NCI-H1930 (cell line): ENCODE data around the gene METAP1D.
"Not testable (repeated sequence)": the region's sequence is repeated elsewhere in the genome, so short reads cannot be mapped to it uniquely, and the experiment has no call there.

ENCODE experiments used
- DNase-seq, 2 experiments: peaks; one replicate each; lab custom pipeline; 2025; lab: John Stamatoyannopoulos, UW

Gene METAP1D

DNA sequence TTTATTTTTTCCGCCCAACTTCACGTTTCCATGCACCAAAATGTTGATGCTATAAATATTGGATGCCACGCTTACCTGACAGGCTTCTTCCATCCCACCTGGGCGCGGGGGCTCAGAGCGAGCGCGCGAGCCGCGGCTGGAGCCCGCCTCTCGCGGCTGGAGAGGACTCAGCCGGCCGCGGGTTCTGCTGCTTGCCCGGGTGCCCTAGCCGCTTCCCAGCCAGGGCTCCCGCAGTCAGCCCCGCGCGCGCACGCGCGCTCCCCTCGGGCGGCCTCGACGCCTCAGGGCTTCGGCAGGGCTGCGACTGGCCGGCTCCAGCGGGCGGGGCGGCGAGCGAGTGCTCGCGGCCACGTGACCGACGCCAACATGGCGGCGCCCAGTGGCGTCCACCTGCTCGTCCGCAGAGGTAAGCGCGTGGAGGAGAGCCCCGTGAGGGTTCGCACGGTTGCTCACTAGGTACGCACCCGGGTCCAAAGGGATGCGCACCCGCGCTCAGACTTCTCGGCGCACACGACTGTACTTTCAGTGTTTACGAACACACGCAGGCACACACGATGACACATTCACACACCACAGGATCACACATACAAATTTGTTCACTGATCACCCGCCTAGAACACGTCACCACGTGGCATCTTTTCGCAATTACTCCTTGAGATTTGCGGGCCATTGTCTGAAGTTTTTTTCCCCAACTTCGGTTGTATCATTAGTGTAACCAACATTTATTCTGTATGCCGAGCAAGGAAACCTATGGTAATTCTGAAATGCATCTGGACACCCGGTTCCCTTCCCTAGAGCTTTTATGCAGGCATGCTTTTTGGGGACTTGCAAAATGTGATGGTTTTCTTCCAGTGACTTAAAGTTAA lies at the start of gene METAP1D:
Gene METAP1D, plus strand, starts transcription at position 350 of the 866 bp plus-strand sequence. Its CDS starts 17 bp downstream, at position 367.
- DNase-seq: peak; percentile 89 to 93

DNA sequence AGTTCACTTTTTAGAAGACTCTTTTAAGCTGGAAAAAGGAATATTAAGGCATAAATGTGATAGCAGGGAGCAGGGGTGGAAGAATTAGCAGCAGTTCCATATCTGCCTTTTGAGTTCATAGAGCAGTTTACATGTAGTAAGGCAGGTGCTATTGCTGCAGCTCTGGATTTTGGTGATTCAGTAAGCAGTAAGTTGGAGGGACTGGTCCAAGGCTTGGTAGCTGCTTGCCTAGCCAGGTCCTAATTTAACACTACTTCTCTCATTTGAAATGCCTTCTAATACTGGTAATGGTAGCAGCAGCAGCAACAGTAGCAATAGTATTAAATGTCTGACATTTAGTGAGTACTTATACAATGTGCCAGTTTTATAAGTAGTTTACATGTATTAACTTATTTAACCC lies 47.5 kb upstream of the METAP1D start:
- no peak for DNase-seq

DNA sequence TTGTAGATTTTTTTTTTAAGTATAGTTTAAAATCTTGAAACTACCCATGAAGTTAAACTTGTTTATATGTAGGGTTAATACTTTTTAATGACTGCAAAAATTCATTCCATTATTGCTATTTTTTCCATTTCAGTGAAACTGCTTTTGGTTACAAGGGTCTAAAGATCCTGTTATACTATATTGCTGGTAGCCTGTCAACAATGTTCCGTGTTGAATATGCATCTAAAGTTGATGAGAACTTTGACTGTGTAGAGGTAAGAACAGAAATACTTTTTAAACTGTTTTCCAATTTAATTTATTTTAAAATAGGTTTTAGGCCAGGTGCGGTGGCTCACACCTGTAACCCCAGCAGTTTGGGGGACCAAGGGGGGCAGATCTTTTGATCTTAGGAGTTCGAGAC lies 47.0 kb upstream of the METAP1D start:
- no peak for DNase-seq

DNA sequence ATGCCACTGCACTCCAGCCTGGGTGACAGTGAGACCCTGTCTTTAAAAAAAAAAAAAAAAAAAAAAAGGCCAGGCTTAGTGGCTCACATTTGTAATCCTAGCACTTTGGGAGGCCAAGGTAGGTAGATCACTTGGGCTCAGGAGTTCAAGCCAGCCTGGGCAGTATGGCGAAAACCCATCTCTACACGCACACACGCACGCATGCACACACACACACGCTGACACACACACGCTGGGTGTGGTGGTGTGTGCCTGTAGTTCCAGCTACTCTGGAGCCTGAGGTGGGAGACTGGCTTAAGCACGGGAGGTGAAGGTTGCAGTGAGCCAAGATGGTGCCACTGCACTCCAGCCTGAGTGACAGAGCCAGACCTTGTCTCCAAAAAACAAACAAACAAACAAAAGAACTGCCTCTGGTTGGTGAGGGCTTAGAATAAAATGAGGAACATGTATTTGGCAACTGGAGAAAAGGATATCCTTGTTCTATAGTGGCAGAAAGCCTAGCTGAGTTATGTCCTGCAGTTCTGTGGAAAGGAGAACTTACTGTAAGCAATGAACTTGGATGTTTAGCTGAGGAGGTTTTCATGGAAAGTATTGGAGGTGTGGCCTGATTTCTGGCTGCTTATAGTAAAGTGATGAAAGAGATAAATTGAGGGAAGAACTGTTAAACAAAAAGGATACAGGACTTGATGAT lies 43.5 kb upstream of the METAP1D start:
- DNase-seq: no peak

DNA sequence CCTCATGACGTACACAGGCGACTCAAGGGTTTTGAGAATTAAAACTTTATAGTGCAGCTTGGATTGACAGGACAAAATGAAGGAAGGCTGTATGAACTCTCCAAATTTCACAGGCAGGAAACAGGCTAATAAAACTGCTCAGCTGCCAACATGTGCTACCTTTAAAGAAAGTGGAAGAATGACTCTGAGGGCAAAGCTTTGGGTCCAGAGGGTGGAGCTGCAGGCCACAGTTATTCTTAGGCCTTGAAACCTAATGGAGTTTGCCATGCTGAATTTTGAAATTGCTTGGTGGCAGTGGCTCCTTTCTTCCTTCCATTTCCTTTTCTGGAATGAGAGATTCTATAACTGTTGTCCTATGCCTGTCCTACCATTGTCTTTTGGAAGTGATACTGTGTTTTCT lies 42.7 kb upstream of the METAP1D start:
- DNase-seq: peak in 1 of 2 experiments; percentile 7

DNA sequence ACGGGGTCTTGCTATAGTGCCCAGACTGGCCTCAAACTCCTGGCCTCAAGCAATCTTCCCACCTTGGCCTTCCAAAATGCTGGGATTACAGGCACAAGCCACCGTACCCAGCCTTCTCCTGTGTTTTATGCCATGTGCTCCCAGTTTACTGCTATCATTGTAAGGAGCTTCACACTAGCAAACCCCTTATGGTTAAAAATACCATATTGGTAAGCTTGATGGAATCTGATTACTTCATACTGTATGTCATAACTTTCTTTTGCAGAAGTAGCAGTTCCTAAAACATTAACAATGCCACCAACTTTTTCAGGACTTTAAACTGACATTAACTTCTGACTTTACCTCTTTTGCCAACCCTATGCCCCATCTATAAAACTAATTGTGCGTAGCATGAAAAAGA lies 41.3 kb upstream of the METAP1D start:
- DNase-seq: no peak

DNA sequence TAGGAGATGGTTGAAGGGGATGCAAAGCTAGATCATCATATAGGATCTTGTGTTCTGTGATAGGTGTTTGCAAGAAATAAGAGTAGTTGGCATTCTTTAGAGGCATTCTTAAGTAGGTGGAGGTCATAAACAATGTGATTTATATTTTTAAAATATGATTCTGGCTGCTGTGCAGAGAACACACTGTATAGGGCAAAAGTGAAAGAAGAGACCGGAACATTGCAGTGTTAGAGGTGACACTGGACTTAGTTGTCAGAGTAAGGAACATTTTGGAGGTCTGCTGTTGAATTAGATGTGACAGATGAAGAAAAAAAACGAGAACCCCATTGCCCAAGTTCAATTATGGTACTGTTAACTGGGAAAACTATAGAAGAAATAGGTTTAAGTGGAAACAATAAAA lies 39.8 kb upstream of the METAP1D start:
- no peak for DNase-seq

DNA sequence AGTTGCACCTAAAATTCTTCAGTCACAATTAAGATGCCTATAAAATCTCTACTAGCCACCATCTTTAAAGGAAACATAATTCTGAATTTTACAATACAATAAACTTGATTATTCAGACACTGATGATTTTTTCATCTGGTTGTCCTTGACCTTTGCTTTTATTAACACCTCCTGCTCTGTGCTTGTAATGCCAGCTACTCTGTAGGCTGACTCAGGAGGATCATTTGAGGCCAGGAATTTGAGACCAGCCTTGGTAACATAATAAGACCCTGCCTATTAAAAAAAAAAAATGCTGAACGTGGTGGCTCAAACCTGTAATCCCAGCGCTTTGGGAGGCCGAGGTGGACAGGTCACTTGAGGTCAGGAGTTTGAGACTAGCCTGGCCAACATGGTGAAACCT lies 39.2 kb upstream of the METAP1D start:
- no peak for DNase-seq

DNA sequence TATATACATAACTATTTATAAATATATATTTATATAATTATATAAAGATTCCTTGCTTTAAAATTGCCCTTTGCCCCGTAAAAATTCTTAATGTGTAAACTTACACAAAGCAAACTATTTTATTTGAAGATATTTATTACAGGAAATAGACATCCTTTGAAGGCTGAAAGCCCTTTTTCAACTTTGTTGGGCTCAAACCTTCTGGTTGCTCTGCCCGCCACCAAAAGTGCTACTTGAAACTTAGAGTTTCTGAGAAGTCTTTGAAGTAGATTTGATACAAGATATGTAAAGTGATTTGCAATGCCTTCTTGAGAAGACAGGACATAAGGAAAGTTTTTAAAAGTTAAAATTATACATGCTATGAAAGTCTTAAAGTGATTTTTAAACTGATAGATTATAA lies 36.6 kb upstream of the METAP1D start:
- no peak for DNase-seq

DNA sequence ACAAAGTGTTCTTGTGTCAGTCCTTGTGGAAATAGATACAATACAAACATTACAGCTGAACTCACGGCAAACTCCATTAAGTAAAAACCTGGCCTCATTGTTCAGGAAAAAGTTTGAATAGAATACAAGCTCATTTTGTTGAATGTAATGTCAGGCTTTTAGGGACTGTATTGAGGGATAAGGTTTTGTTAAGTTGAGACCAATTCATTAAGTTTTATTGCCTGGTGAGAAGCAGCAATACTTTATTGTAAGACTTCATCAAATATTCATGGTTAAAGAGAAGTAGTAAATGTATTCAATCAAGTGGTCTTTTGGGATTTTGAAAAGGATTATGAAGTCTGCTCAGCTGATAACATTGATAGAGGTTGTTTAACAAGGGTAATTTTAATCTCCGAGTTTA lies 35.4 kb upstream of the METAP1D start:
- peak; percentile 84 to 92 for DNase-seq

DNA sequence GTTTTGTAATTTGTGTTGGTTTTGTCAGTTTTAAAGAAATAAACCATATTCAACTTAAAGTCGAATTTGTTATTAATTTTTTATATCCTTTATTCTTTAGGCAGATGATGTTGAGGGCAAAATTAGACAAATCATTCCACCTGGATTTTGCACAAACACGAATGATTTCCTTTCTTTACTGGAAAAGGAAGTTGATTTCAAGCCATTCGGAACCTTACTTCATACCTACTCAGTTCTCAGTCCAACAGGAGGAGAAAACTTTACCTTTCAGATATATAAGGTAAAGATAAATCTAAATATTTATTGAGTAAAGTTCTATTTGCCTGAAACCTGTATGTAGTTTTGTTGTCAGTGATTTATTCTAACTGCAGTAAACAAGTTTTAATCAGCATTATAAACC lies 34.5 kb upstream of the METAP1D start:
- DNase-seq: no peak

DNA sequence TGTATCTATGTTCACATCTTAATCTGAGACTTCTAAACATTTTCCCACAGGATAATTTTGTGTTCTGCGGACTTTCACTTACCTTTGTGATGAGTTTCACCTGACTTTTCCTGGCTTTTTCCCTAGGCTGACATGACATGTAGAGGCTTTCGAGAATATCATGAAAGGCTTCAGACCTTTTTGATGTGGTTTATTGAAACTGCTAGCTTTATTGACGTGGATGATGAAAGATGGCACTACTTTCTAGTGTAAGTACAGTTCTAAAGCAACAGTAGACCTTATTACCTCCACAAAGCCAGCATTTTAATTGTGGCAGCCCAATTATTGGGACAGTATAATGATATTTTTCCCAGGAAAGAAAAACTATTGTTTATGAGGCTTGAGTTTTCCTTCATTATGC lies 34.1 kb upstream of the METAP1D start:
- peak in 1 of 2 experiments; percentile 100 for DNase-seq

DNA sequence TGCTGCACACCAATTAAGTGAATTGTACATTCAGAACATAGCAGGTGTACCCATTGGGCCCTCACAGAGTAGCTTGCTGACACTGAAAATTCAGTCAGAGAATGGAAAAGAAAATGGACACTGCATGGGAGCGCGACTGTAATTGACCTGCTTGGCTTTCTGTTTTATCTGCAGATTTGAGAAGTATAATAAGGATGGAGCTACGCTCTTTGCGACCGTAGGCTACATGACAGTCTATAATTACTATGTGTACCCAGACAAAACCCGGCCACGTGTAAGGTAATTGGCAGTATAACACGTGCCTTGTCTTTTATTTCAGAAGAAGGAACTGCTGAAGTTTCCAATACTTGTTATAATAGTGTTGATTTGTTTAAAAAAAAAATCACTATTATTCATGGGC lies 33.5 kb upstream of the METAP1D start:
- peak in 1 of 2 experiments; percentile 100 for DNase-seq

DNA sequence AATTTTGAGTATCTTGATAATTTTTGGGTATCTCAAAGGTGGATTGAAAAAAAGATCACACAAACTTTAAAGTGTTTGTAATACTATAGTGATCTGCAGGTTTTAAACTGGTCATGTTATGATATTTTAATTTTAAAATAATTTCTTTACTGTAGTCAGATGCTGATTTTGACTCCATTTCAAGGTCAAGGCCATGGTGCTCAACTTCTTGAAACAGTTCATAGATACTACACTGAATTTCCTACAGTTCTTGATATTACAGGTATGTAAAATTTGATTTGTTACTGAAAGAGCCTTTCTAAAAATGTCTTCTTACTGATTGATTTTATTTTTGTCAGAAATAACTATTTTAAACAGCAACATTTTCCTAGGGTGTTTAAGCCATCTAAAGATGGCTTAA lies 33.1 kb upstream of the METAP1D start:
- DNase-seq: no peak

DNA sequence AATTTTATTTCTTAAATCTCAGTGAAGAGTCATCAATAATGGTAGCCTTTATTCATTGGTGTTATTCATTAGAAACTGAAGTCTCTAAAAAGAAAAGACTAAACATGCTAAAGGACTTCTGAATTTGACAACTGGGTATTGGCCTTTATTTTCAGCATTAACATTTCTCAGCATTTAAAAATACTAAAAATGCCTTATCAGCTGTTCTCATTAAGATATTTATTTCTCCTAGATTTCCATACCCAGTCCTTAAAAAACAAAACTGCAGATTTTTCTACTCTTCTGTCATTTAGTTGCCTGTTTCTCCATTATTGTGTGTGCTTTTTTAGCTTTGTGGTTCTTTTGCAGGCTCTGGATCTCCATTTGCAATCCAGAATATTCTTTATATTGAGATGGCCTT lies 31.2 kb upstream of the METAP1D start:
- no peak for DNase-seq

DNA sequence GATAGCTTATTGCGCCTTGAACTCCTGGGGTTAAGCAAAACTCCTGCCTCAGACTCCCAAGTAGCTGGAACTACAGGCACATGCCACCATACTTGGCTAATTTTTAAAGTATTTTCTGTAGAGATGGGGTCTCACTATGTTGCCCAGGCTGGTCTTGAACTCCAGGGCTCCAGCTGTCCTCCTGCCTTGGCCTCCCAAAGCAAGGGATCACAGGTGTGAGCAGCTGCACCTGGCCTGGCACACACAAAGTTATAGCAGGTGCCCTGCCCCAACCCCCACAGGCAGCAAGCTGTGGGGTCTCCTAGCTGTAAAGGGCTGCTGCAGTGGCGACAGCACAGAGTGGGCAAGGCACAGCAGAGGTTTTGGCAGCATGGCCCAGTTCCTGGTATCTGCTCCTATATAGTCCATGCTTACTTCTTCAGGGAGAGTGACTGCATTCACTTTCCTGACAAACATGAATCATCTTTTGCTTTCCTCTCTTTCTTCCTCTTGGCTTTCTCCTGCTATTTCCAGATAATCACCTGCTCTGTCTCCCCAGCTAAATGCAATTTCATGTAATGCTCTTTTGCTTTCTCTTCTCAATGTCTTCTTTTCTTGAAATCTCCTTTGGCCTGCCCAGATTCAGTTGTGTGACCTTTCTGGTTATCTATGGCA lies 27.3 kb upstream of the METAP1D start:
- no peak for DNase-seq

DNA sequence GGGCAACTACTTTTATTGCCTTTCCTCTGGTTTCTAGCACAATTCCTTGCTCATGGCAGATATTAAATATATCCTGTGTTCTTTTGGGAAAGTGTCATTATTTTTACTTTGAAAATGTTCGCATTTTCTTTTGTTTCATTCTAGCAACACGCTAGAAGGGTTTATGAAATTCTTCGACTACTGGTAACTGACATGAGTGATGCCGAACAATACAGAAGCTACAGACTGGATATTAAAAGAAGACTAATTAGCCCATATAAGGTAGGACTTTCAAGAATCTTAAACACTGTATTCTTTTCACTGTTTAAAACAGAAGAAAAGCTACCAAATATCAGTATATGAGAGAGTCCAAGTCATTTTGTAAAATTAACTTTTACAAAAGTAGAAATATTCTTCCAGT lies 20.6 kb upstream of the METAP1D start:
- no peak for DNase-seq

DNA sequence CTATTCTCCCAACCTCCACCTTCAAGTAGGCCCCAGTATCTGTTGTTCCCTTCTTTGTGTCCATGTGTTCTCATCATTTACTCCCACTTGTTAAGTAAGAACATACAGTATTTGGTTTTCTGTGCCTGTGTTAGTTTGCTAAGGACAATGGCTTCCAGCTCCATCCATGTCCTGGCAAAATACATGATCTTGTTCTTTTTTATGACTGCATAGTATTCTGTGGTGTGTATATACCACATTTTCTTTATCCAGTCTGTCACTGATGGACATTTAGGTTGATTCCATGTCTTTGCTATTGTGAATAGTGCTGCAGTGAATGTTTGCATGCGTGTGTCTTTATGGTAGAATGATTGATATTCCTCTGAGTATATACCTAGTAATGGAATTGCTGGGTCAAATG lies 15.8 kb upstream of the METAP1D start:
- not testable (repeated sequence) for DNase-seq

DNA sequence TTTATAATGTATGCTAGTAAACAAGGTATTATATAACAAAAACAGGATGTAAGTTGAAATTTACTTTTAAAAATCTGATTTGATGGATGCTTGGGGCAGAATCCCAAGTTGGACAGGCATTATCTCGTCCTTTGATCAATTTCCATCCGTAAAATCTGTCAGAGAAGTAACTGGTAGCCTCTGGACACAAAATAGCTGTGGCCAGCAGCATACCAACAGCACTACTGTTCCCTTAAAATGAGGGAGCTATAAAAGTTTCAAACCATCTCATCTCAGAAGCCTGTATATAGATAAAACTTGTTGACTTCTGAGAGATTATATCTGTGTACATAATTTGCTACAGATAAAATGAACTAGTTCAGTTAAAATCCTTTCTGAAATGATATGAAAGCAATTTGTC lies 14.7 kb upstream of the METAP1D start:
- DNase-seq: no peak

DNA sequence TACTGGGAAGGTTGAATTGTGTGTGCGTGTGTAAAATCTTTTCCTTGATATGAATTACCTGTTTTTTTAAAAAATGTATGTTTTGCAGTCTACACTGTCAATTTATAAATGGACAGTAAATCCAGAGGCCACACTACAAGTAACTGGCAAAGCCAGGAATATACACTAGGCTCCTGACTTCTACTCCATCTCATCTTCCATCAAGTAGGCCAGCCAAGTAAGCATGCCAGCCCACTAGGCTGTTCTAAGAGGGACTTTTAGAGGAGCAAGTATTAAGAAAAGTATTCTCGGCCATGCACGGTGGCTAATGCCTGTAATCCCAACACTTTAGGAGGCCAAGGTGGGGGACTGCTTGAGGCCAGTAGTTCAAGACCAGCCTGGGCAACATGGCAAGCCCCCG lies 13.0 kb upstream of the METAP1D start:
- DNase-seq: no peak

DNA sequence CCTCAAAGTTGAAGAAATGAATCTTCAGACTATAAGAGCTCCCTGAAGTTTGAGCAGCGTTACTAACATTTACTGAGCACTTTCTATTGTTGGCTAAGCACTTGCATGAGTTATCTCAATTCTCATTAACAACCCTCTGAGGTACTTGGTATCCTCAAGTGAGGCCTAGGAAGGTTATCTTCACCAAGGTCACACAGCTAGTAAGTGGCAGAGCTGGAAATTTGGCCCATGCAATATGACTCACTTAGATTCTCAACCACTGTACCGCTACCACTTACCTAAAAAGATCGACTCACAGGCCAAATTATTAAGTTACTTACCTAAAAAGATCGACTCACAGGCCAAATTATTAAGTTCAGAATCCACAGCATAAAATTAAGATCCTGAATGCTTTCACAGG lies 8.7 kb upstream of the METAP1D start:
- DNase-seq: no peak

DNA sequence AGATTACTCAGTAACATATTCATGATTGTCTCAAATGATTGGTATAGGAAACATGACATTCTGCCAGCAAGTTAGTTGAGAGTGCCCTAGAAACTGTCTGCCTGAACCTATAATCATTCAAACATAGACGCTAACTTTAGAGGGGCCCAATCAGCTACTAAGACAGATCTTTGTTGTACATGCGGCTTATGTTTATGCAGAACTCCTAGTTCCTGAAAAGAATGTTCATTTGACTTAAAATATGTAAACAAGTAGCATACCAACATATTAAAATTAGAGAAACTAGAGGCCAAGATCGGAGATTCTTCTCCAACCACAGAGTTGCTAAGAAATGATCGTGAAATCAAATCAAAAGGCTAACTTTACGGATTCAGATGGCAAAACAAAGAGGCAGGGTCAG lies 4.2 kb upstream of the METAP1D start:
- DNase-seq: no peak

DNA sequence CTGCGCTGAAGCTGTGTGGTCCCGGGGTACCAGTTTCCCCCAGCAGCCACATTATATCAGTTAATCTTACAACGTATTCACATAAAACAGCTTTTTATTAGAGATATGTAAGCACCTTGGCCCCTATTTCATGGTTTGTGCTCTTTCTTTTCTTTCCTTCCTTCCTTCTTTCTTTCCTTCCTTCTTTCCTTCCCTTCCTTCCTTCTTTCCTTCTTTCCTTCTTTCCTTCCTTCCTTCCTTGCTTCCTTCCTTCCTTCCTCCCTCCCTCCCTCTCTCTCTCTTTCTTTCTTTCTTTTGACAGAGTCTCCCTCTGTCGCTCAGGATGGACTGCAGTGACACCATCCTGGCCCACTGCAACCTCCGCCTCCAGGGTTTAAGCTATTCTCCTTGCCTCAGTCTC lies 3.7 kb upstream of the METAP1D start:
- DNase-seq: no peak
